ENCODE results near the gene TEP1. TPM values are rescaled to one million over a fixed set of nuclear protein-coding genes. Genes with fewer than 3 reads are reported as not detected.

TEP1 gene
- total and polyA plus RNA-seq, 2 of the 13 experiments (the other 11 are each of a cell fraction or from before 2014, with no cell fraction given): 11.0 to 12.8 TPM

DNA sequence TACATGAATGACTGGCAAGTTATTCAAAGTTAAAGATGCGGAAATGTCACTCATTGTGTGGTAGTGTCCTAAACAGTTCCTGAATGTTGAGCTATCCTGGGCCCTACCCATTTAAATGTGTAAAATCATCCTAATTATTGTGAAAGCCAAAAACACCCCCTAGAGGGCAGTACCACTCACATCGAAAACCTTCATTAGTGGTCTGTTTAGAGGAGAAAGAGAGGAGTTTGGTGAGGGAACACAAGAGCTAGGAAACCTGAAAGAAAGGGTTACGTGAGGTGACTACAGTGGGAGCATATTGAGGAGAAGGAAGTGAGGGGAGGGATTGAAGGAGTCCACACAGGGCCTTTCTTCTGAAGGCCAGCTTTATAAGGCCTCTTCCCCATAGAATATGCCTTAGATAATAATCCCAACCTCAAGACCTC is 2.5 kb upstream of the TEP1 start (continued):
- TF ChIP-seq NR2F6 (IDR thresholded peaks at IDR 0.05): no peak
- TF ChIP-seq NR2F6 (CRISPR knock-in tag; IDR thresholded peaks at IDR 0.05): 0 out of 2 replicates have a peak, but pooled peaks have one; percentile 14
- no peak for TF ChIP-seq EZH2 (conservative IDR thresholded peaks at IDR 0.05; ENCODE audit: low read depth, low read length)
- TF ChIP-seq U2AF2 (IDR thresholded peaks at IDR 0.05; ENCODE audit: low read depth, low read length): no peak
- no peak for TF ChIP-seq ZNF552 (CRISPR knock-in tag; IDR thresholded peaks at IDR 0.05; ENCODE audit: borderline replicate concordance)
- TF ChIP-seq, protein P1, sequence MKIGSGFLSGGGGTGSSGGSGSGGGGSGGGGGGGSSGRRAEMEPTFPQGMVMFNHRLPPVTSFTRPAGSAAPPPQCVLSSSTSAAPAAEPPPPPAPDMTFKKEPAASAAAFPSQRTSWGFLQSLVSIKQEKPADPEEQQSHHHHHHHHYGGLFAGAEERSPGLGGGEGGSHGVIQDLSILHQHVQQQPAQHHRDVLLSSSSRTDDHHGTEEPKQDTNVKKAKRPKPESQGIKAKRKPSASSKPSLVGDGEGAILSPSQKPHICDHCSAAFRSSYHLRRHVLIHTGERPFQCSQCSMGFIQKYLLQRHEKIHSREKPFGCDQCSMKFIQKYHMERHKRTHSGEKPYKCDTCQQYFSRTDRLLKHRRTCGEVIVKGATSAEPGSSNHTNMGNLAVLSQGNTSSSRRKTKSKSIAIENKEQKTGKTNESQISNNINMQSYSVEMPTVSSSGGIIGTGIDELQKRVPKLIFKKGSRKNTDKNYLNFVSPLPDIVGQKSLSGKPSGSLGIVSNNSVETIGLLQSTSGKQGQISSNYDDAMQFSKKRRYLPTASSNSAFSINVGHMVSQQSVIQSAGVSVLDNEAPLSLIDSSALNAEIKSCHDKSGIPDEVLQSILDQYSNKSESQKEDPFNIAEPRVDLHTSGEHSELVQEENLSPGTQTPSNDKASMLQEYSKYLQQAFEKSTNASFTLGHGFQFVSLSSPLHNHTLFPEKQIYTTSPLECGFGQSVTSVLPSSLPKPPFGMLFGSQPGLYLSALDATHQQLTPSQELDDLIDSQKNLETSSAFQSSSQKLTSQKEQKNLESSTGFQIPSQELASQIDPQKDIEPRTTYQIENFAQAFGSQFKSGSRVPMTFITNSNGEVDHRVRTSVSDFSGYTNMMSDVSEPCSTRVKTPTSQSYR (CRISPR knock-in tag; IDR thresholded peaks at IDR 0.05; ENCODE audit: borderline replicate concordance): no peak
- TF ChIP-seq, protein P2, sequence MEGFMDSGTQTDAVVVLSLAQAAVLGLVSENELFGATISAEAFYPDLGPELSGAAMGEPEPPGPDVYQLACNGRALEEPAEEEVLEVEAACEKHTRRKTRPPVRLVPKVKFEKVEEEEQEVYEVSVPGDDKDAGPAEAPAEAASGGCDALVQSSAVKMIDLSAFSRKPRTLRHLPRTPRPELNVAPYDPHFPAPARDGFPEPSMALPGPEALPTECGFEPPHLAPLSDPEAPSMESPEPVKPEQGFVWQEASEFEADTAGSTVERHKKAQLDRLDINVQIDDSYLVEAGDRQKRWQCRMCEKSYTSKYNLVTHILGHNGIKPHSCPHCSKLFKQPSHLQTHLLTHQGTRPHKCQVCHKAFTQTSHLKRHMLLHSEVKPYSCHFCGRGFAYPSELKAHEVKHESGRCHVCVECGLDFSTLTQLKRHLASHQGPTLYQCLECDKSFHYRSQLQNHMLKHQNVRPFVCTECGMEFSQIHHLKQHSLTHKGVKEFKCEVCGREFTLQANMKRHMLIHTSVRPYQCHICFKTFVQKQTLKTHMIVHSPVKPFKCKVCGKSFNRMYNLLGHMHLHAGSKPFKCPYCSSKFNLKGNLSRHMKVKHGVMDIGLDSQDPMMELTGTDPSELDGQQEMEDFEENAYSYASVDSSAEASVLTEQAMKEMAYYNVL (CRISPR knock-in tag; IDR thresholded peaks at IDR 0.05; ENCODE audit: borderline replicate concordance): no peak
- TF ChIP-seq ZNF441 (CRISPR knock-in tag; IDR thresholded peaks at IDR 0.05; ENCODE audit: borderline replicate concordance): no peak
- no peak for TF ChIP-seq KMT2B (CRISPR knock-in tag; IDR thresholded peaks at IDR 0.05)
- TF ChIP-seq ZNF713 (CRISPR knock-in tag; IDR thresholded peaks at IDR 0.05): no peak
- no peak for TF ChIP-seq SP2 (CRISPR knock-in tag; IDR thresholded peaks at IDR 0.05)
- TF ChIP-seq ADNP (CRISPR knock-in tag; IDR thresholded peaks at IDR 0.05): no peak
- TF ChIP-seq, protein P3, sequence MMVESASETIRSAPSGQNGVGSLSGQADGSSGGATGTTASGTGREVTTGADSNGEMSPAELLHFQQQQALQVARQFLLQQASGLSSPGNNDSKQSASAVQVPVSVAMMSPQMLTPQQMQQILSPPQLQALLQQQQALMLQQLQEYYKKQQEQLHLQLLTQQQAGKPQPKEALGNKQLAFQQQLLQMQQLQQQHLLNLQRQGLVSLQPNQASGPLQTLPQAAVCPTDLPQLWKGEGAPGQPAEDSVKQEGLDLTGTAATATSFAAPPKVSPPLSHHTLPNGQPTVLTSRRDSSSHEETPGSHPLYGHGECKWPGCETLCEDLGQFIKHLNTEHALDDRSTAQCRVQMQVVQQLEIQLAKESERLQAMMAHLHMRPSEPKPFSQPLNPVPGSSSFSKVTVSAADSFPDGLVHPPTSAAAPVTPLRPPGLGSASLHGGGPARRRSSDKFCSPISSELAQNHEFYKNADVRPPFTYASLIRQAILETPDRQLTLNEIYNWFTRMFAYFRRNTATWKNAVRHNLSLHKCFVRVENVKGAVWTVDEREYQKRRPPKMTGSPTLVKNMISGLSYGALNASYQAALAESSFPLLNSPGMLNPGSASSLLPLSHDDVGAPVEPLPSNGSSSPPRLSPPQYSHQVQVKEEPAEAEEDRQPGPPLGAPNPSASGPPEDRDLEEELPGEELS (CRISPR knock-in tag; IDR thresholded peaks at IDR 0.05): no peak
- no peak for TF ChIP-seq ZEB1 (IDR thresholded peaks at IDR 0.05; ENCODE audit: insufficient replicate concordance, low read depth)
- 0 out of 2 replicates have a peak, but pooled peaks have one; percentile 27 for TF ChIP-seq CEBPB (IDR thresholded peaks at IDR 0.05; ENCODE audit: borderline replicate concordance, low read depth, low read length)
- TF ChIP-seq, protein P4, sequence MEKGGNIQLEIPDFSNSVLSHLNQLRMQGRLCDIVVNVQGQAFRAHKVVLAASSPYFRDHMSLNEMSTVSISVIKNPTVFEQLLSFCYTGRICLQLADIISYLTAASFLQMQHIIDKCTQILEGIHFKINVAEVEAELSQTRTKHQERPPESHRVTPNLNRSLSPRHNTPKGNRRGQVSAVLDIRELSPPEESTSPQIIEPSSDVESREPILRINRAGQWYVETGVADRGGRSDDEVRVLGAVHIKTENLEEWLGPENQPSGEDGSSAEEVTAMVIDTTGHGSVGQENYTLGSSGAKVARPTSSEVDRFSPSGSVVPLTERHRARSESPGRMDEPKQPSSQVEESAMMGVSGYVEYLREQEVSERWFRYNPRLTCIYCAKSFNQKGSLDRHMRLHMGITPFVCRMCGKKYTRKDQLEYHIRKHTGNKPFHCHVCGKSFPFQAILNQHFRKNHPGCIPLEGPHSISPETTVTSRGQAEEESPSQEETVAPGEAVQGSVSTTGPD (CRISPR knock-in tag; IDR thresholded peaks at IDR 0.05): no peak
- TF ChIP-seq, protein P5, sequence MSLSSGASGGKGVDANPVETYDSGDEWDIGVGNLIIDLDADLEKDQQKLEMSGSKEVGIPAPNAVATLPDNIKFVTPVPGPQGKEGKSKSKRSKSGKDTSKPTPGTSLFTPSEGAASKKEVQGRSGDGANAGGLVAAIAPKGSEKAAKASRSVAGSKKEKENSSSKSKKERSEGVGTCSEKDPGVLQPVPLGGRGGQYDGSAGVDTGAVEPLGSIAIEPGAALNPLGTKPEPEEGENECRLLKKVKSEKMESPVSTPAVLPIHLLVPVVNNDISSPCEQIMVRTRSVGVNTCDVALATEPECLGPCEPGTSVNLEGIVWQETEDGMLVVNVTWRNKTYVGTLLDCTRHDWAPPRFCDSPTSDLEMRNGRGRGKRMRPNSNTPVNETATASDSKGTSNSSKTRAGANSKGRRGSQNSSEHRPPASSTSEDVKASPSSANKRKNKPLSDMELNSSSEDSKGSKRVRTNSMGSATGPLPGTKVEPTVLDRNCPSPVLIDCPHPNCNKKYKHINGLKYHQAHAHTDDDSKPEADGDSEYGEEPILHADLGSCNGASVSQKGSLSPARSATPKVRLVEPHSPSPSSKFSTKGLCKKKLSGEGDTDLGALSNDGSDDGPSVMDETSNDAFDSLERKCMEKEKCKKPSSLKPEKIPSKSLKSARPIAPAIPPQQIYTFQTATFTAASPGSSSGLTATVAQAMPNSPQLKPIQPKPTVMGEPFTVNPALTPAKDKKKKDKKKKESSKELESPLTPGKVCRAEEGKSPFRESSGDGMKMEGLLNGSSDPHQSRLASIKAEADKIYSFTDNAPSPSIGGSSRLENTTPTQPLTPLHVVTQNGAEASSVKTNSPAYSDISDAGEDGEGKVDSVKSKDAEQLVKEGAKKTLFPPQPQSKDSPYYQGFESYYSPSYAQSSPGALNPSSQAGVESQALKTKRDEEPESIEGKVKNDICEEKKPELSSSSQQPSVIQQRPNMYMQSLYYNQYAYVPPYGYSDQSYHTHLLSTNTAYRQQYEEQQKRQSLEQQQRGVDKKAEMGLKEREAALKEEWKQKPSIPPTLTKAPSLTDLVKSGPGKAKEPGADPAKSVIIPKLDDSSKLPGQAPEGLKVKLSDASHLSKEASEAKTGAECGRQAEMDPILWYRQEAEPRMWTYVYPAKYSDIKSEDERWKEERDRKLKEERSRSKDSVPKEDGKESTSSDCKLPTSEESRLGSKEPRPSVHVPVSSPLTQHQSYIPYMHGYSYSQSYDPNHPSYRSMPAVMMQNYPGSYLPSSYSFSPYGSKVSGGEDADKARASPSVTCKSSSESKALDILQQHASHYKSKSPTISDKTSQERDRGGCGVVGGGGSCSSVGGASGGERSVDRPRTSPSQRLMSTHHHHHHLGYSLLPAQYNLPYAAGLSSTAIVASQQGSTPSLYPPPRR (CRISPR knock-in tag; IDR thresholded peaks at IDR 0.05; ENCODE audit: borderline replicate concordance): no peak
- TF ChIP-seq ZNF501 (CRISPR knock-in tag; IDR thresholded peaks at IDR 0.05): no peak
